SK-N-MC (cell line): ENCODE measurements around the gene HOTAIR.

Experiments
- DNase-seq: peaks from one replicate; pipeline ENCODE4 v3.0.0-alpha.2; 2011; ENCODE audit warnings: low read depth, low spot score
- H3K27ac ChIP-seq: fragments of 200-600 bp; sonication (generic); 2 replicates; pipeline ENCODE4 v1.5.1; 2016; ENCODE audit warnings: mixed run types
- H3K36me3 ChIP-seq: fragments of 200-600 bp; sonication (generic); 2 replicates; pipeline ENCODE4 v1.6.1; 2017; ENCODE audit warnings: antibody characterized with exemption, low read length, mixed read lengths; ENCODE audit not compliant: insufficient read depth
- H3K4me3 ChIP-seq: fragments of 200-600 bp; sonication (generic); 2 replicates; pipeline ENCODE4 v1.5.1; 2016
- H3K9ac ChIP-seq: fragments of 200-600 bp; sonication (generic); 2 replicates; pipeline ENCODE4 v1.8.0; 2017; ENCODE audit warnings: mixed run types, mixed read lengths; ENCODE audit not compliant: insufficient read length
- H3K9me3 ChIP-seq: fragments of 200-600 bp; sonication (generic); 2 replicates; pipeline ENCODE4 v1.6.1; 2017; ENCODE audit warnings: low read depth, mild to moderate bottlenecking, antibody characterized with exemption, low read length, moderate library complexity, mixed read lengths
- EZH2 ChIP-seq: fragments of 200-600 bp; sonication (generic); IDR thresholded peaks from one replicate; pipeline ENCODE4 v1.6.1; 2017; ENCODE audit warnings: antibody characterized with exemption
- FOXP2 ChIP-seq: optimal IDR thresholded peaks from 2 replicates; pipeline ENCODE3; 2011; ENCODE audit warnings: mild to moderate bottlenecking, moderate library complexity; ENCODE audit not compliant: insufficient read depth; ENCODE audit errors: extremely low read length, control extremely low read depth
- POLR2AphosphoS5 ChIP-seq: IDR thresholded peaks from 2 replicates; pipeline ENCODE4 v1.6.1; 2012; ENCODE audit warnings: mild to moderate bottlenecking, low read depth, low read length, borderline replicate concordance

The HOTAIR gene

DNA sequence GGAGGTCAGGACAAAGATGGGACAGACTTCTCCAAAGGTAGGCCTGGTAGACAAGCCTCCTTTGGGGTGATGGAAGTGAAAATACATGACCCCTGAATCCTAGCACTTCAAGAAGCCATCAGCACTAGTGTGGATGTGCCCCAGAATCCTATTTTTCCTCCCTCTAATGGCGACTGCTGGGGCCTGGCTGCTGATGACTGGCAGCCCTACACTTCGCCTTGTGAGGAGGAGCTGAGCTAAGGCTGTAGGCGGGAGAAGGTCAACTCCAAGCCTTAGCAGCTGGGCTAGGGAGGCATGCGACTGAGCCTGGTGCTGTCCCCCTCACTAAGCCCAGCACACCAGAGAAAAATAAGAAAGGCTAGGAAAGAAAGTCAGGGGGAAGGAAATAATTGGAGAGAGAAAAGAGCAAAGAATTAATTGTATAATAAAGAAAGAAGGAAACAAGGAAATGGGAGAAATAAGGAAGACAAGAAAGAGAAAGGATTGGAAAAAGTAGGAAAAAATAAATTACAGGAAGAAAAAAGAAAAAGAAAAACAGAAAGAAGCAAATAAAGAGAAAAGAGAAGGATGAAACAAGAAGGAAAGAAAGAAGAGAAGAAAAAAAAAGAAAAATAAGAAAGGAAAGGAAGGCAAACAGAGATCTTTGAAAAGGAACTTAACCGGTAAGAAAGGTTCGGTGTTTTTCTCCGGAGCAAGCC, 5.5 kb upstream of the HOTAIR start:
- no peak for DNase-seq
- peak overlapping the region; percentile 83 for H3K27ac ChIP-seq
- H3K9me3 ChIP-seq, result no peaks in the 10 kb centered on the region
- H3K4me3 ChIP-seq, result peak overlapping the region; percentile 41
- H3K36me3 ChIP-seq, result peaks cover 8% of the 10 kb centered on the region
- TF ChIP-seq EZH2 (no peak), FOXP2 (no peak), POLR2AphosphoS5 (no peak)
- peak overlapping the region; percentile 38 for H3K9ac ChIP-seq

DNA sequence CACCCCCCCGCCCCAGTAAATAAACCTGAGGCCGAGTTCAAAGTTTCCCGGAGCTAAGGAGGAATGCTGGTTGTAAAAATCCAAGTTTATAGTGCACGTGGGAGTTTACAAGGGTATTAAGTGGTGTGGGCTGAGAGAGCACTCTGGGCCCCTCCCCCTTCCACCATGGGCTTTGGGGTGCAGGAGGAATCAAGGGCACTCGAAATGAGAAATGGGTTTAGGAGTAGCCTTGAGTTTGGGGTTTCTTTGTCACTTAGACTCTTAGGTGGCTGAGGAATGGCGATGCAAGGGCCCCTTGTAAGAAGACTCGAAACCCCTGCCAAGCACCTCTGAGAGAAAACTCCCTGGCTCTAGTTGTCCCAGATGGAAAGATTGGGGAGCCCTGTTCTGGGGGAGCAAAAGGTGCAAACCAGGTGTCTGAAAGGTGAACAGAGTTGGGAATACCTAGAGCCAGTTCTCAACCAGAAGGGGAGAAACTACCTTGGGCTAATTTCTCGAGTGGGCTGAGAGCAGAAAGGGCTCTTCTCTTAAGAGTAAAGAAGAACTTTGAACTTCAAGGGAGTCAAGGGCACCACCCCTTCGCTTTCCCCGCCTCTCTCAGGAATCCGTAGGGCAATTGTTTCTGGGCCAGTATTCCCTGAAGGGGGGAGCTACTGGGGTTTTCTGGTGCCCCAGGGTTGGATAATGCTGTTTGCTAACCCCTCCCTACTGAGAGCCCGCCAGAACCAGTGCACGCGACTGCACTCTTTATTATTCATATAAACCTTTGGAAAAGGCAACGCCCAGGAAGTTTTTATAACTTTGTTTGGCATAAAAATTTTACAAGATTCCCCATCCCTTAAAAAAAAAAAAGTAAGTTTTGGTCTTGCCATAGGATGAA, 4.0 kb upstream of the HOTAIR start:
- Histone ChIP-seq H3K4me3 (peak overlapping the region; percentile 93), H3K9ac (peak overlapping the region; percentile 27), H3K36me3 (peaks cover 8% of the 10 kb centered on the region), H3K9me3 (no peaks in the 10 kb centered on the region), H3K27ac (peak overlapping the region; percentile 93)
- peak; percentile 98 for DNase-seq
- no peak for TF ChIP-seq EZH2
- peak; percentile 80 for TF ChIP-seq FOXP2
- TF ChIP-seq POLR2AphosphoS5, result peak; percentile 71

DNA sequence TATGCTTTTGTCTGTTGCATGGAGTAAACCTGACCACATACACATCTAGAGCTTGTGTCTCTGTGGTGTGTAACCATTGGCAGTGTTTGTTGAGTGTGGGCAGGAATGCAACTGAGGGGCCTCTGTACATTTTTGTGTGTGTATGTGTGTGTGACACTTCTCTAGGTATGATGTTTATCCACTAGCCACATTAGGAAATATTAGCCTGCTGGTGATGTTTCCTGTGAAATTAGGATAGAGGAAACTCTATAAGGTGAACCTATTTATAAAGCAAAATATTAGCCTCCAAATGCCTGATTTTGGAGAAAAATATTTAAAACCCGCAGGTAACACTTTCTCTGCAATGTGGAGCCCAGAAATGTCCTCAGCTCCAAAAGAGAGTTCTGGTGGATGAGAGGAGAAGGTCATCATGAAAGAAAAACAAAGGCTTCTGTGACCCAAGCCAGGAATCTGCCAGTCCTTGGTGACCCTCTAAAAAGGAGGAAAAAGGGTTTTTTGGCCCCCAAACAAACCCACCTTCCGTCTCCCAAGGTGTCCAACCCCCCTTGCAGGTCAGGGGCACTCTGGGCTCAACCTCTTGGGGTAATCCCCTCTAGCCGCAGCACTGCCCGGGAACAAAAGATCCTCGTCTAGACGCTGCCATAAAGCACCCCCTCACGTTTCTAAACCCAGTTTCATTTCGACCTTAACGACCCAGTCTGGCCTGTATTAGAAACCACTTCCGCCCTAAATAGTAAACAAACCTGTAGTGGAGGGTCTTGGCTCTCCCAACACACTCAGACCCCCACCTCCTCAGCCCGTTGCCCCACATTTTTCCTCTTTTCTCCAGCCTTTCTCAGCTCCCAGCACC, 3.1 kb upstream of the HOTAIR start:
- H3K9me3 ChIP-seq, result no peaks in the 10 kb centered on the region
- TF ChIP-seq EZH2 (no peak), FOXP2 (no peak), POLR2AphosphoS5 (no peak; the same call in 1 of the 2 replicates)
- H3K4me3 ChIP-seq, result peak overlapping the region; percentile 93
- no peak for DNase-seq
- peak overlapping the region; percentile 56 for H3K9ac ChIP-seq
- peaks cover 8% of the 10 kb centered on the region for H3K36me3 ChIP-seq
- H3K27ac ChIP-seq, result peak overlapping the region; percentile 97

DNA sequence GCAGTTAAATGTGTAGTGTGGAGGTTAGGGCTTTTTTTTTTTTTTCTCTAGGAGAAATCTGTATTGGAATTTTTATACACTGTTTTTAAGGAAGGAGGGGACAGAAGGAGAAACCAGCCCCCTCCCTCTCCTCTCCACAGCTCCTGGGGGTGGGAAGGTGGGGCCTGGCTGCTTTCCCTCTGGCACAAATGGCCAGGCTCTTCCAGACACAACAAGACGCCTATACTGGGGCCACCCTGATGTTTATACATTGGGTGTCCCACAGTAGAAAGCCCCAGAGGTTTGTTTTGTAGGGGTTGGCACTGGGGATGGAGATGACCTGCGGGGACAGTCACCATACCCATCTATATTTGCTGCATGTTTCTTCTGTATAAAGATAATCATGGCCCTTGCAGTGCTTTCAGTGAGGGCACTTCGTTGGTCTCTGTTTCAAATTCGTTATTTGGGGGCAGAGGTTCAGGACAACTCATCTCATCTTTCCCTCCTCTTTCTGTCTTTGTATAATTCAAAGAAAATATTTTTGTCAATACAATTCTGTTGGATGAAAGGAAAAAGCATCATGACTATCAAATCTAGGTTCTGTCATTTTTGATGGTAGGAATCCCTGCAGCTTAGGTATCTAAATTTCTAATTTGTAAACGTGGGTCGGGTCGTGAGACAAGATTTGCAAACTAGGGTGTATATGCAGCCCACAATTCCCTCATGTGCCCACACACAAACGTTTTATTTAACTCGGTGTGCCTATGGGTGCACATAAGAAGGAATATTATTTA, 2.3 kb upstream of the HOTAIR start:
- peak overlapping the region; percentile 97 for H3K27ac ChIP-seq
- peak overlapping the region; percentile 93 for H3K4me3 ChIP-seq
- DNase-seq, result no peak

DNA sequence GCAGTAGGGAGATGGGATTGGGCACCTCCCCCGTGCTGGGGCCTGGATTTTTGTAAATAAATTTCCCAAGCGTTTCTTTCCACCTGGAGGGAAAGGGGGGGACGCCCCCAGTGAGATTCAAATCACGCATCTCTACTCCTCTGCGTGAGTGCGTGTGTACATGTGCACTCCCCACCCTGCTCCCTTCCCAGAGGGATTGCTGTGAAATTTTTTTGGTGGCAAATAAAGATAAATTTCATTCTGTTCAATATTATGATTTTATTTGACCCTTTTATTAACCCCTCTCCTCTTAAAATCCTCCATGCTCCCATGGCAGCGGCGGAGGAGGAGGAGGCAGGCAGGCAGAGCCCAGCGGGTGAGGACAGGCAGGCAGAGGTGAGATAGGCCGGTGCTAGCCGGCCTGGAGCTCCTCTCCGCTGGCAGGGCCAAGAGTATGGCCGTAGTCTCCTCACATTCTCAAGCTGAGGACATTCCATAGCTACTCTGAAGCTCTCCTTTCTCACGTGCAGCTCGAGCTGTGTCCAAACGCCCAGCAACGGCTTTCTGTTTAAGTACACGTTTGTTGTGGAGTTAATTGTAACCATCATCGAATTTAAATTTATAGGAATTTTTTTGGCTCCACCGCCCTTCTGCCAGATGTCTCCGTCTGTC, 1.5 kb upstream of the HOTAIR start:
- Histone ChIP-seq H3K9me3 (no peaks in the 10 kb centered on the region), H3K4me3 (peak overlapping the region; percentile 93), H3K36me3 (peaks cover 8% of the 10 kb centered on the region), H3K9ac (peak overlapping the region; percentile 51), H3K27ac (peak overlapping the region; percentile 97)
- TF ChIP-seq POLR2AphosphoS5 (0 out of 2 replicates have a peak, but pooled peaks have one; percentile 27), EZH2 (no peak)
- no peak for DNase-seq

More for the DNA sequence above, 2.3 kb upstream of the HOTAIR start:
- Histone ChIP-seq H3K9ac (no peak overlapping the region), H3K36me3 (peaks cover 8% of the 10 kb centered on the region), H3K9me3 (no peaks in the 10 kb centered on the region)
- TF ChIP-seq FOXP2 (no peak), EZH2 (no peak), POLR2AphosphoS5 (no peak)

DNA sequence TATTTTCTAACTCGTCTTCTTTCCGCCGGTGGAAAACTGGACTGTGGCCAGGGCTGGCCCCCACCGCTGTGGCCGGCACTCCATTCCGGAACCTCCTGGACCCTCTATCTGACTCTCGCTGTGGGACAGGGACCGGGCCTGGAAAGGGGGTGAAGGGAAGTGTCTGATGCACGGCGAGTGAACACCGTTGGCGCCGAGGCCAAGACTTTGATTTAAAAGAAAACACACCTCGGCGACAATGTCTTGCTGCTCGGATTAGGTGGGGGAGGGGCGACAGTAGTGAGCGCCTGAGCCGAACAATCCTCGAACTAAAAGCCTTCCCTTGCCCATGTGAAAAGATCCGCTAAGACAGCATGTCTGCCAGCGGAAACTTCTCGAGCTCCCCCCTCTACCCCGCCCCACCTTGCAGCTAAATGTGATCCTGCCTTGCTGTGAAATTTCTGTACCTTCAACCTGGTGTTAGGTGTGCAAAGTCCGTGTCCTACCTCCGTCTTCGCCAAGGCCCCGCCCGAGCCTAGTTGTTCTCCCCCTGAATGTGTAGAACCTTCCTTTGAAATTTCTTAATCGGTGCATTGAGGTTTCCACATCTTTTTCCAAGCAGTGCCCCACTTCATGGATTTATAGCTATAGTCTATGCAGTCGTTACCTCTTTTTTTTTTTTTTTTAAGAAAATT, 862 bp upstream of the HOTAIR start:
- H3K27ac ChIP-seq, result peak overlapping the region; percentile 97
- H3K9ac ChIP-seq, result peak overlapping the region; percentile 96
- H3K9me3 ChIP-seq, result no peaks in the 10 kb centered on the region
- peaks cover 8% of the 10 kb centered on the region for H3K36me3 ChIP-seq
- peak overlapping the region; percentile 93 for H3K4me3 ChIP-seq
- no peak for DNase-seq
- TF ChIP-seq POLR2AphosphoS5 (no peak), EZH2 (no peak), FOXP2 (no peak)

DNA sequence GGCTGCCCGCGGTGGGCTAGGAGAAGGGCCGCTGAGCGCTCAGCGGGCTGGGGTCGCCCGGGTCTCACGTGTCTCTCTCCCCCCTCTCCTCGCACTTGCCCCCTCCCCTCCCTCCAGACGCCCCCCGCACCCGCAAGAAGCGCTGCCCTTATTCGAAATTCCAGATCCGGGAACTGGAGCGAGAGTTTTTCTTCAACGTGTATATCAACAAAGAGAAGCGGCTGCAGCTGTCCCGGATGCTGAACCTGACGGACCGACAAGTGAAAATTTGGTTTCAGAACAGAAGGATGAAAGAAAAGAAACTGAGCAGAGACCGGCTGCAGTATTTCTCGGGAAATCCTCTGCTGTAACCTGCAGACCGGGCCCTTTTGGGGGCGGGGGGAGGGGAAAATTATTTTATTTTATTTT, 314 bp upstream of the HOTAIR start:
- Histone ChIP-seq H3K9me3 (no peaks in the 10 kb centered on the region), H3K4me3 (peak overlapping the region; percentile 93), H3K36me3 (peaks cover 8% of the 10 kb centered on the region), H3K27ac (peak overlapping the region; percentile 97), H3K9ac (peak overlapping the region; percentile 96)
- TF ChIP-seq FOXP2, result no peak
- no peak for TF ChIP-seq EZH2
- TF ChIP-seq POLR2AphosphoS5, result no peak
- DNase-seq, result no peak
